Measurements from ENCODE around the gene CNNM3.

The CNNM3 gene

DNA sequence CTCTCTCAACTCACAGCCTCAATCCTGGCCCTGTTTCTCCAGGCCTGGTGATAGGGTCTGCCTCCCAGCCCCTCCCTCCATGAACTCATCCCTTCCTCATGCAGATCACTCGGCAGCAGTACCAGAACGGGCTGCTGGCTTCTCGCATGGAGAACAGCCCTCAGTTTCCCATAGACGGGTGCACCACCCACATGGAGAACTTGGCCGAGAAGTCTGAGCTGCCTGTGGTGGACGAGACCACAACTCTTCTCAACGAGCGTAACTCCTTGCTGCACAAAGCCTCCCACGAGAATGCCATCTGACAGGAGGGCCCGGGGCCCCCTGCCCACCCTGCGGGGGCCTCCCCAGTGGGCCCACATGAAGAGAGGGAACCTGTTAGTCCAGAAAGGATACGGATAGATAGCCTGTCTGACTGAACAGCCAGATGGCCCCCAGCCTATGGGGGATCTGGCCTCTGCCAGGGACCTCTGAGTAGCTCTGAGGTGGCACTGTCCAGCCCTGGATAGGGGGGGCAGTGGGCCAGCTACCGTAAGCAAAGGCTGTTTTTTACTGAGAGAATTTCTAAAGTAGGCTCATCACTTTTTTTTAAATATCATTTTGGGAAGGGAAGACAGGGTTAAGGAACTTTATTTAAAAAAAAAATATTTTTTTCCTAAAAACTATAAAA, 6.7 kb upstream of the CNNM3 start:
- H2BK12ac ChIP-seq (ENCODE audit: low read length), result no peak overlapping the region
- peaks cover 9 to 19% of the 10 kb centered on the region in 2 experiments for H3K36me3 ChIP-seq (ENCODE audit: control insufficient read depth in 1 of 2, insufficient read depth in 2 of 2, low read length in 2 of 2)
- no peak overlapping the region for H3K9ac ChIP-seq (ENCODE audit: low read length)
- H3K27me3 ChIP-seq (ENCODE audit: insufficient read depth, low read length), result no peaks in the 10 kb centered on the region
- no peaks in the 10 kb centered on the region for H3K4me1 ChIP-seq (ENCODE audit: control insufficient read depth in 1 of 2, insufficient read depth in 2 of 2, low read length in 2 of 2)
- no peak overlapping the region for H3K4me3 ChIP-seq (ENCODE audit: low read depth, low read length)
- H3K79me2 ChIP-seq (ENCODE audit: control insufficient read depth, insufficient read depth, low read length, poor library complexity), result no peaks in the 10 kb centered on the region
- DNase-seq, result no peak
- no peak overlapping the region for H3K23ac ChIP-seq (ENCODE audit: low read length)
- H3K4me2 ChIP-seq (ENCODE audit: low read length), result no peak overlapping the region
- no peak overlapping the region for H3K14ac ChIP-seq (ENCODE audit: low read length)
- no peak overlapping the region for H3K27ac ChIP-seq (ENCODE audit: low read depth, low read length)
- no peak overlapping the region for H3K18ac ChIP-seq (ENCODE audit: low read length)
- no peak overlapping the region for H4K12ac ChIP-seq (ENCODE audit: low read depth, low read length)
- WGBS (ENCODE audit: extremely low coverage, insufficient coverage, insufficient read length), result no CpG with 5 or more reads among the region's 13 CpGs
- no peaks in the 10 kb centered on the region for H3K79me1 ChIP-seq (ENCODE audit: low read length)
- H3K9me3 ChIP-seq (ENCODE audit: insufficient read depth, low read depth, low read length), result peaks cover 3% of the 10 kb centered on the region
- no peak overlapping the region for H4K91ac ChIP-seq (ENCODE audit: low read depth, low read length)
- no peak overlapping the region for H2BK5ac ChIP-seq (ENCODE audit: low read depth, low read length, poor library complexity)
- no peak overlapping the region for H2AK5ac ChIP-seq (ENCODE audit: low read length)
- H2BK120ac ChIP-seq (ENCODE audit: insufficient read depth, low read length, poor library complexity), result no peak overlapping the region
- no peak overlapping the region for H4K8ac ChIP-seq (ENCODE audit: low read depth, low read length)
- H2AFZ ChIP-seq (ENCODE audit: insufficient read depth, low read length, poor library complexity), result no peak overlapping the region
- H3K4ac ChIP-seq (ENCODE audit: low read depth, low read length), result no peak overlapping the region

- Histone ChIP-seq H4K8ac (ENCODE audit: low read depth, low read length) (no peak overlapping the region), H2BK120ac (ENCODE audit: insufficient read depth, low read length, poor library complexity) (no peak overlapping the region), H3K14ac (ENCODE audit: low read length) (no peak overlapping the region), H3K9ac (ENCODE audit: low read length) (no peak overlapping the region), H3K36me3 (ENCODE audit: control insufficient read depth in 1 of 2, insufficient read depth in 2 of 2, low read length in 2 of 2) (peaks cover 9 to 19% of the 10 kb centered on the region in 2 experiments), H4K12ac (ENCODE audit: low read depth, low read length) (no peak overlapping the region), H2AFZ (ENCODE audit: insufficient read depth, low read length, poor library complexity) (no peak overlapping the region), H3K18ac (ENCODE audit: low read length) (no peak overlapping the region), H3K27me3 (ENCODE audit: insufficient read depth, low read length) (no peaks in the 10 kb centered on the region), H3K4me1 (ENCODE audit: control insufficient read depth in 1 of 2, insufficient read depth in 2 of 2, low read length in 2 of 2) (peaks cover under 1% of the 10 kb centered on the region in 2 experiments), H3K4ac (ENCODE audit: low read depth, low read length) (no peak overlapping the region), H2BK5ac (ENCODE audit: low read depth, low read length, poor library complexity) (no peak overlapping the region), H3K23ac (ENCODE audit: low read length) (no peak overlapping the region), H3K4me2 (ENCODE audit: low read length) (no peak overlapping the region), H3K79me1 (ENCODE audit: low read length) (no peaks in the 10 kb centered on the region), H3K4me3 (ENCODE audit: low read depth, low read length) (no peak overlapping the region), H2BK12ac (ENCODE audit: low read length) (no peak overlapping the region), H3K9me3 (ENCODE audit: insufficient read depth, low read depth, low read length) (peaks cover 3% of the 10 kb centered on the region), H2AK5ac (ENCODE audit: low read length) (no peak overlapping the region), H3K27ac (ENCODE audit: low read depth, low read length) (no peak overlapping the region), H3K79me2 (ENCODE audit: control insufficient read depth, insufficient read depth, low read length, poor library complexity) (no peaks in the 10 kb centered on the region), H4K91ac (ENCODE audit: low read depth, low read length) (no peak overlapping the region)
- no CpG with 5 or more reads among the region's 12 CpGs for WGBS (ENCODE audit: extremely low coverage, insufficient coverage, insufficient read length)
- no peak for DNase-seq
Observed at GRCh38 chr2:96809951-96810782, 5.9 kb upstream of the CNNM3 start.

DNA sequence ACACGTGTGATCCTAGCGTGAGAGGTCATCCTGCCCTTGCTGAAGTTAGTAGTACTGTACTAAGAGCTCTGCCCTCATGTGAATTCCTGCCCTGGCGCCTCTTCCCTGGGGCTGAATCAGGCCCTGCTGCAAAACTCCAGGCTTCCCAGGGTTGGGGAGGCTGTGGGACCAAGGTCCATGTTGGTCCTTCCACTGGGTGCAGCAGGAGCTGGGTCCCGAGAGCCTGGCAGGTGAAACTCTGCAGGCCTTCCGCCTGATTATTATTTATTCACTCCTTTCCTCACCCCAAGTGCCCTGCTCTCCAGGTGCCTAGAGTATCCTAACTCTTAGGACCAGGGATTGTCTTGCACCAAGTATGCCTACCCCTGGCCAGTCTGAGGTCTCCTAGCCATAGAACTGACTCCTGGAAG, 5.3 kb upstream of the CNNM3 start:
- Histone ChIP-seq H2AFZ (ENCODE audit: insufficient read depth, low read length, poor library complexity) (no peak overlapping the region), H3K14ac (ENCODE audit: low read length) (no peak overlapping the region), H2AK5ac (ENCODE audit: low read length) (no peak overlapping the region), H4K12ac (ENCODE audit: low read depth, low read length) (no peak overlapping the region), H3K18ac (ENCODE audit: low read length) (no peak overlapping the region), H3K9me3 (ENCODE audit: insufficient read depth, low read depth, low read length) (peaks cover 3% of the 10 kb centered on the region), H3K4ac (ENCODE audit: low read depth, low read length) (no peak overlapping the region), H2BK12ac (ENCODE audit: low read length) (no peak overlapping the region), H3K4me3 (ENCODE audit: low read depth, low read length) (no peak overlapping the region), H3K27me3 (ENCODE audit: insufficient read depth, low read length) (no peaks in the 10 kb centered on the region), H3K27ac (ENCODE audit: low read depth, low read length) (no peak overlapping the region), H3K79me2 (ENCODE audit: control insufficient read depth, insufficient read depth, low read length, poor library complexity) (no peaks in the 10 kb centered on the region), H2BK5ac (ENCODE audit: low read depth, low read length, poor library complexity) (no peak overlapping the region), H3K4me1 (ENCODE audit: control insufficient read depth in 1 of 2, insufficient read depth in 2 of 2, low read length in 2 of 2) (peaks cover 4% of the 10 kb centered on the region in 2 experiments), H4K91ac (ENCODE audit: low read depth, low read length) (no peak overlapping the region), H3K9ac (ENCODE audit: low read length) (no peak overlapping the region), H3K79me1 (ENCODE audit: low read length) (no peaks in the 10 kb centered on the region), H3K36me3 (ENCODE audit: control insufficient read depth in 1 of 2, insufficient read depth in 2 of 2, low read length in 2 of 2) (peaks cover 9 to 19% of the 10 kb centered on the region in 2 experiments), H4K8ac (ENCODE audit: low read depth, low read length) (no peak overlapping the region), H3K4me2 (ENCODE audit: low read length) (no peak overlapping the region), H2BK120ac (ENCODE audit: insufficient read depth, low read length, poor library complexity) (no peak overlapping the region), H3K23ac (ENCODE audit: low read length) (no peak overlapping the region)
- no CpG with 5 or more reads among the region's 5 CpGs for WGBS (ENCODE audit: extremely low coverage, insufficient coverage, insufficient read length)
- no peak for DNase-seq

GRCh38 chr2:96811917-96812316, 4.2 kb upstream of the CNNM3 start:
- H4K12ac ChIP-seq (ENCODE audit: low read depth, low read length), result no peak overlapping the region
- peaks cover 2% of the 10 kb centered on the region for H3K79me2 ChIP-seq (ENCODE audit: control insufficient read depth, insufficient read depth, low read length, poor library complexity)
- WGBS (ENCODE audit: extremely low coverage, insufficient coverage, insufficient read length), result no CpG with 5 or more reads among the region's 3 CpGs
- H3K14ac ChIP-seq (ENCODE audit: low read length), result no peak overlapping the region
- no peak overlapping the region for H2BK5ac ChIP-seq (ENCODE audit: low read depth, low read length, poor library complexity)
- H3K27me3 ChIP-seq (ENCODE audit: insufficient read depth, low read length), result no peaks in the 10 kb centered on the region
- no peak overlapping the region for H3K9ac ChIP-seq (ENCODE audit: low read length)
- H3K18ac ChIP-seq (ENCODE audit: low read length), result no peak overlapping the region
- no peak overlapping the region for H3K23ac ChIP-seq (ENCODE audit: low read length)
- no peak overlapping the region for H2BK120ac ChIP-seq (ENCODE audit: insufficient read depth, low read length, poor library complexity)
- peaks cover 2% of the 10 kb centered on the region for H3K79me1 ChIP-seq (ENCODE audit: low read length)
- H3K4me1 ChIP-seq (ENCODE audit: control insufficient read depth in 1 of 2, insufficient read depth in 2 of 2, low read length in 2 of 2), result peaks cover 4 to 5% of the 10 kb centered on the region in 2 experiments
- H4K91ac ChIP-seq (ENCODE audit: low read depth, low read length), result no peak overlapping the region
- H3K4me3 ChIP-seq (ENCODE audit: low read depth, low read length), result no peak overlapping the region
- no peak overlapping the region for H3K27ac ChIP-seq (ENCODE audit: low read depth, low read length)
- H3K4me2 ChIP-seq (ENCODE audit: low read length), result no peak overlapping the region
- H2AFZ ChIP-seq (ENCODE audit: insufficient read depth, low read length, poor library complexity), result no peak overlapping the region
- H3K9me3 ChIP-seq (ENCODE audit: insufficient read depth, low read depth, low read length), result peaks cover 3% of the 10 kb centered on the region
- H2BK12ac ChIP-seq (ENCODE audit: low read length), result no peak overlapping the region
- no peak overlapping the region for H3K4ac ChIP-seq (ENCODE audit: low read depth, low read length)
- no peak for DNase-seq
- no peak overlapping the region for H2AK5ac ChIP-seq (ENCODE audit: low read length)
- no peak overlapping the region for H4K8ac ChIP-seq (ENCODE audit: low read depth, low read length)
- H3K36me3 ChIP-seq (ENCODE audit: control insufficient read depth in 1 of 2, insufficient read depth in 2 of 2, low read length in 2 of 2), result peaks cover 9 to 19% of the 10 kb centered on the region in 2 experiments

Data from trophoblast cell (in vitro differentiated cells and primary cell).